Ovary (tissue), 3 donors: ENCODE measurements around the gene DCBLD1.
A peak's percentile ranks its signal among the peaks of the same experiment; 100 is the strongest.

ENCODE experiments used
- CTCF ChIP-seq, 3 donors: fragments of 450-650 bp in 2 of 3; fragments of 200-600 bp in 1 of 3; IDR thresholded peaks; one replicate each; pipeline versions ENCODE4 v1.5.1 to v1.8.0; 2016 to 2022; ENCODE audit warnings: antibody characterized with exemption in 3 of 3, mild to moderate bottlenecking in 1 of 3
- EP300 ChIP-seq: sonication (generic); formaldehyde crosslinking; IDR thresholded peaks from one replicate; pipeline ENCODE4 v1.6.1; 2017; ENCODE audit warnings: antibody characterized with exemption
- POLR2A ChIP-seq: fragments of 450-650 bp; IDR thresholded peaks from one replicate; pipeline ENCODE4 v1.6.1; 2017; ENCODE audit warnings: antibody characterized with exemption, mild to moderate bottlenecking, moderate library complexity
- donor health status: DM: no; HTN: no; CAD: no.

GRCh38 chr6:117555882-117556498, 73.5 kb downstream of the DCBLD1 start:
- TF ChIP-seq POLR2A: no peak
- peak; percentile 57 to 76 (median 70) for TF ChIP-seq CTCF (IDR thresholded peaks at IDR 0.05)
- no peak for TF ChIP-seq EP300
